Spinal cord (tissue), 10 donors: Measurements from ENCODE around the gene PUS1. TPM values are rescaled to one million over a fixed set of nuclear protein-coding genes. Genes with fewer than 3 reads are reported as not detected.

Source experiments
- DNase-seq, 6 donors: peaks; one replicate each; pipeline versions ENCODE4 v3.0.0 to v3.0.0-alpha.2; 2013 to 2015; ENCODE audit warnings: low spot score in 6 of 6, low read depth in 4 of 6
- H3K27ac ChIP-seq: one replicate; pipeline ENCODE4 v1.5.1; 2013; ENCODE audit warnings: low read depth, low read length, control low read depth
- H3K27me3 ChIP-seq: one replicate; pipeline ENCODE4 v1.6.1; 2013; ENCODE audit warnings: low read length; ENCODE audit not compliant: control insufficient read depth, insufficient read depth
- H3K36me3 ChIP-seq: one replicate; pipeline ENCODE4 v1.6.1; 2013; ENCODE audit warnings: low read length; ENCODE audit not compliant: control insufficient read depth, insufficient read depth
- H3K4me1 ChIP-seq: one replicate; pipeline ENCODE4 v1.6.1; 2013; ENCODE audit warnings: low read length; ENCODE audit not compliant: control insufficient read depth, insufficient read depth
- H3K4me3 ChIP-seq: one replicate; pipeline ENCODE4 v1.5.1; 2013; ENCODE audit warnings: low read depth, low read length, control low read depth
- H3K9me3 ChIP-seq: one replicate; pipeline ENCODE4 v1.6.1; 2013; ENCODE audit warnings: low read length; ENCODE audit not compliant: control insufficient read depth, insufficient read depth
- WGBS: methylation state at CpG from one replicate; pipeline ENCODE4 v1.1.5; 2013; ENCODE audit warnings: missing lambda C conversion rate; ENCODE audit not compliant: insufficient coverage; 5-methylcytosine and 5-hydroxymethylcytosine counted together
- polyA plus RNA-seq, 2 donors: library from polyadenylated mRNA; unstranded; fragments of 120-200 nt; gene quantifications; one replicate each; pipeline ENCODE4 v1.2.1, GENCODE V29; 2013; ENCODE audit not compliant: insufficient read length in 2 of 2
- total RNA-seq, 2 donors: library from RNA; depleted of rRNA in 1 of 2; stranded (reverse); fragments of 120-200 nt in 1 of 2; fragments of >200 nt in 1 of 2; gene quantifications; one replicate each; pipeline versions ENCODE4 v1.2.3 to v1.2.4, GENCODE V29; 2013 to 2014
- donor health status: healthy.

Gene PUS1
- total and polyA plus RNA-seq, 4 donors, result 5.9 to 23.1 (median 9.4) TPM

- H3K9me3 ChIP-seq, result no peaks in the 10 kb centered on the region
- no peaks in the 10 kb centered on the region for H3K27me3 ChIP-seq
- peaks cover 12% of the 10 kb centered on the region for H3K4me1 ChIP-seq
- peaks cover 100% of the 10 kb centered on the region for H3K36me3 ChIP-seq
- no peak overlapping the region for H3K4me3 ChIP-seq
- H3K27ac ChIP-seq, result no peak overlapping the region
- WGBS, result 91% methylated on average over 25 of the region's 36 CpGs
- no peak for DNase-seq
Measured at GRCh38 chr12:131916306-131917138, 12.6 kb upstream of the PUS1 start.

GRCh38 chr12:131917139-131917710, 11.9 kb upstream of the PUS1 start:
- H3K9me3 ChIP-seq, result no peaks in the 10 kb centered on the region
- H3K36me3 ChIP-seq, result peaks cover 100% of the 10 kb centered on the region
- DNase-seq, result no peak
- no peak overlapping the region for H3K27ac ChIP-seq
- peaks cover 8% of the 10 kb centered on the region for H3K4me1 ChIP-seq
- WGBS, result 83% methylated on average over 24 of the region's 31 CpGs
- no peaks in the 10 kb centered on the region for H3K27me3 ChIP-seq
- no peak overlapping the region for H3K4me3 ChIP-seq

- H3K36me3 ChIP-seq, result peaks cover 100% of the 10 kb centered on the region
- 90% methylated on average over 15 of the region's 18 CpGs for WGBS
- no peak overlapping the region for H3K27ac ChIP-seq
- no peak for DNase-seq
- no peaks in the 10 kb centered on the region for H3K9me3 ChIP-seq
- H3K4me3 ChIP-seq, result no peak overlapping the region
- H3K4me1 ChIP-seq, result peaks cover 2% of the 10 kb centered on the region
- no peaks in the 10 kb centered on the region for H3K27me3 ChIP-seq
Measured at GRCh38 chr12:131917711-131918306, 11.3 kb upstream of the PUS1 start.

- Histone ChIP-seq H3K27me3 (no peaks in the 10 kb centered on the region), H3K4me3 (no peak overlapping the region), H3K4me1 (no peaks in the 10 kb centered on the region), H3K36me3 (peaks cover 100% of the 10 kb centered on the region), H3K27ac (no peak overlapping the region), H3K9me3 (no peaks in the 10 kb centered on the region)
- no peak for DNase-seq
- 93% methylated on average over 14 of the region's 20 CpGs for whole genome bisulfite sequencing
Measured at GRCh38 chr12:131918311-131919050, 10.6 kb upstream of the PUS1 start.

GRCh38 chr12:131919051-131919347, 10.1 kb upstream of the PUS1 start:
- WGBS, result 97% methylated on average over 19 of the region's 19 CpGs
- H3K4me3 ChIP-seq, result no peak overlapping the region
- H3K4me1 ChIP-seq, result no peaks in the 10 kb centered on the region

GRCh38 chr12:131919366-131920156, 9.5 kb upstream of the PUS1 start:
- Histone ChIP-seq H3K36me3 (peaks cover 90% of the 10 kb centered on the region), H3K27me3 (no peaks in the 10 kb centered on the region), H3K27ac (no peak overlapping the region), H3K4me1 (no peaks in the 10 kb centered on the region), H3K4me3 (no peak overlapping the region), H3K9me3 (no peaks in the 10 kb centered on the region)
- no peak for DNase-seq
- WGBS, result 94% methylated on average over 37 of the region's 37 CpGs

More at GRCh38 chr12:131919051-131919347, 10.1 kb upstream of the PUS1 start:
- DNase-seq, result no peak
- Histone ChIP-seq H3K36me3 (peaks cover 96% of the 10 kb centered on the region), H3K27ac (no peak overlapping the region), H3K27me3 (no peaks in the 10 kb centered on the region), H3K9me3 (no peaks in the 10 kb centered on the region)

GRCh38 chr12:131920157-131920508, 8.9 kb upstream of the PUS1 start:
- Histone ChIP-seq H3K36me3 (peaks cover 84% of the 10 kb centered on the region), H3K4me3 (no peak overlapping the region), H3K9me3 (no peaks in the 10 kb centered on the region), H3K27ac (no peak overlapping the region), H3K27me3 (no peaks in the 10 kb centered on the region), H3K4me1 (no peaks in the 10 kb centered on the region)
- DNase-seq, result no peak
- WGBS, result 93% methylated on average over 14 of the region's 14 CpGs

GRCh38 chr12:131920902-131921840, 7.9 kb upstream of the PUS1 start:
- Histone ChIP-seq H3K4me1 (no peaks in the 10 kb centered on the region), H3K36me3 (peaks cover 74% of the 10 kb centered on the region), H3K9me3 (no peaks in the 10 kb centered on the region), H3K27ac (no peak overlapping the region), H3K27me3 (no peaks in the 10 kb centered on the region), H3K4me3 (no peak overlapping the region)
- no peak for DNase-seq
- whole genome bisulfite sequencing, result 88% methylated on average over 32 of the region's 35 CpGs
